ENCODE results near the gene DDX24. TPM values are rescaled to one million over a fixed set of nuclear protein-coding genes. Genes with fewer than 3 reads are reported as not detected.

Gene DDX24
- total and polyA plus RNA-seq, 2 of the 8 experiments (the other 6 are each of a cell fraction or from before 2014, with no cell fraction given), result 89.0 to 201 TPM

- ChIA-PET POLR2A (ENCODE audit: partially characterized antibody) (interaction anchor here (0.9 to 1.4 kb wide), 3 partner anchors 11 to 24 kb away, joined by 3 read pairs; no protein-coding TSS in a partner anchor), CTCF (ENCODE audit: partially characterized antibody) (interaction anchor here (0.6 to 17.4 kb wide), 13 partner anchors 8 to 375 kb away, joined by 3 to 148 read pairs (median 5); partner anchors contain the start of gene IFI27L2)
- no peak overlapping the region for H3K23ac ChIP-seq (ENCODE audit: insufficient read length)
- H3K36me3 ChIP-seq (ENCODE audit: control insufficient read depth in 2 of 4, insufficient read depth in 4 of 4, low read length in 3 of 4), result peaks cover 24 to 76% (median 41%) of the 10 kb centered on the region in 4 experiments
- peaks cover 0 to 7% of the 10 kb centered on the region in 2 experiments for H4K20me1 ChIP-seq (replicated peaks in 1 of 2; ENCODE audit: control insufficient read depth in 1 of 2, insufficient read depth in 2 of 2, low read length in 2 of 2)
- H3K9me3 ChIP-seq (ENCODE audit: insufficient read depth in 2 of 2, low read depth in 1 of 2, low read length in 1 of 2), result no peaks in the 10 kb centered on the region
- no peaks in the 10 kb centered on the region; a peak in 1 of 7 replicates for H3K4me1 ChIP-seq (replicated peaks in 1 of 4; ENCODE audit: control insufficient read depth in 3 of 4, insufficient read depth in 4 of 4, low read length in 3 of 4)
- WGBS, 2 experiments (ENCODE audit: extremely low coverage in 1 of 2, insufficient coverage in 1 of 2, insufficient read length in 1 of 2, insufficient replicate concordance in 2 of 2, low coverage in 1 of 2, low lambda C conversion rate in 2 of 2, missing lambda C conversion rate in 1 of 2), result 92% methylated on average over 10 of the region's 10 CpGs; no CpG with 5 or more reads in 1 of the 2 experiments
- no peak for FAIRE-seq
- H3K14ac ChIP-seq (ENCODE audit: insufficient read length), result no peak overlapping the region
- no peaks in the 10 kb centered on the region for H3K23me2 ChIP-seq (ENCODE audit: low read depth, low read length)
- no peak overlapping the region for H3K4ac ChIP-seq (replicated peaks; ENCODE audit: insufficient read length, low read depth, low read length)
- H2AK5ac ChIP-seq (ENCODE audit: low read depth, low read length), result no peak overlapping the region
- H3K18ac ChIP-seq (ENCODE audit: extremely low read depth, low read length), result no peak overlapping the region
- no peak overlapping the region for H3K27ac ChIP-seq (ENCODE audit: low read depth, low read length)
- no peak overlapping the region for H2AFZ ChIP-seq (ENCODE audit: low read length)
- no peak overlapping the region for H4K91ac ChIP-seq (replicated peaks; ENCODE audit: insufficient read length, low read length)
- H3K9ac ChIP-seq (replicated peaks in 1 of 4; ENCODE audit: extremely low read depth in 1 of 4, low read depth in 3 of 4, low read length in 3 of 4), result no peak overlapping the region
- no peaks in the 10 kb centered on the region; the same call in 1 of the 2 replicates for H3K79me1 ChIP-seq (ENCODE audit: low read depth, low read length)
- H3K27me3 ChIP-seq (replicated peaks in 1 of 4; ENCODE audit: control insufficient read depth in 3 of 4, extremely low read depth in 1 of 4, insufficient read depth in 3 of 4, low read length in 3 of 4), result no peaks in the 10 kb centered on the region
- no peak overlapping the region for H2BK12ac ChIP-seq (ENCODE audit: low read depth, low read length)
- no peak overlapping the region for H2BK15ac ChIP-seq (ENCODE audit: low read length)
- no peaks in the 10 kb centered on the region for H3K79me2 ChIP-seq (ENCODE audit: control insufficient read depth in 1 of 2, insufficient read depth in 2 of 2, low read length in 2 of 2)
- DNase-seq (ENCODE audit: low read depth in 1 of 2, low spot score in 2 of 2), result no peak
- no peak overlapping the region for H2BK20ac ChIP-seq (ENCODE audit: low read length)
- no peak overlapping the region for H2BK5ac ChIP-seq (ENCODE audit: low read depth, low read length)
- H3K4me2 ChIP-seq (ENCODE audit: insufficient read depth in 1 of 2, low read depth in 2 of 2, low read length in 2 of 2), result no peak overlapping the region
- no peak overlapping the region for H3K4me3 ChIP-seq (ENCODE audit: extremely low read depth in 1 of 4, insufficient read depth in 2 of 4, low read depth in 3 of 4, low read length in 4 of 4)
- H2BK120ac ChIP-seq (replicated peaks; ENCODE audit: low read depth, low read length), result no peak overlapping the region
- H3K56ac ChIP-seq (replicated peaks; ENCODE audit: insufficient read length, low read depth, low read length), result no peak overlapping the region
- no peak overlapping the region for H4K5ac ChIP-seq (ENCODE audit: insufficient read length, low read depth, low read length)
- no peak overlapping the region for H4K8ac ChIP-seq (ENCODE audit: extremely low read depth, insufficient read depth, low read length)
- TF ChIP-seq CHD1 (IDR thresholded peaks at IDR 0.05; ENCODE audit: low read depth, low read length), result no peak
- TF ChIP-seq, protein P1, sequence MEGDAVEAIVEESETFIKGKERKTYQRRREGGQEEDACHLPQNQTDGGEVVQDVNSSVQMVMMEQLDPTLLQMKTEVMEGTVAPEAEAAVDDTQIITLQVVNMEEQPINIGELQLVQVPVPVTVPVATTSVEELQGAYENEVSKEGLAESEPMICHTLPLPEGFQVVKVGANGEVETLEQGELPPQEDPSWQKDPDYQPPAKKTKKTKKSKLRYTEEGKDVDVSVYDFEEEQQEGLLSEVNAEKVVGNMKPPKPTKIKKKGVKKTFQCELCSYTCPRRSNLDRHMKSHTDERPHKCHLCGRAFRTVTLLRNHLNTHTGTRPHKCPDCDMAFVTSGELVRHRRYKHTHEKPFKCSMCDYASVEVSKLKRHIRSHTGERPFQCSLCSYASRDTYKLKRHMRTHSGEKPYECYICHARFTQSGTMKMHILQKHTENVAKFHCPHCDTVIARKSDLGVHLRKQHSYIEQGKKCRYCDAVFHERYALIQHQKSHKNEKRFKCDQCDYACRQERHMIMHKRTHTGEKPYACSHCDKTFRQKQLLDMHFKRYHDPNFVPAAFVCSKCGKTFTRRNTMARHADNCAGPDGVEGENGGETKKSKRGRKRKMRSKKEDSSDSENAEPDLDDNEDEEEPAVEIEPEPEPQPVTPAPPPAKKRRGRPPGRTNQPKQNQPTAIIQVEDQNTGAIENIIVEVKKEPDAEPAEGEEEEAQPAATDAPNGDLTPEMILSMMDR (IDR thresholded peaks at IDR 0.05; ENCODE audit: control extremely low read depth in 1 of 3, insufficient read depth in 1 of 3, low read depth in 1 of 3, low read length in 3 of 3), result no peak
- TF ChIP-seq SP1 (IDR thresholded peaks at IDR 0.05; ENCODE audit: low read depth, low read length), result no peak
- no peak for TF ChIP-seq TBP (IDR thresholded peaks at IDR 0.05; ENCODE audit: low read depth, low read length)
- no peak for TF ChIP-seq ATF3 (IDR thresholded peaks at IDR 0.05; ENCODE audit: insufficient read depth, low read depth, low read length)
- no peak for TF ChIP-seq BRCA1 (IDR thresholded peaks at IDR 0.05; ENCODE audit: low read depth, low read length)
- no peak for TF ChIP-seq NRF1 (IDR thresholded peaks at IDR 0.05; ENCODE audit: low read depth, low read length)
- TF ChIP-seq TEAD4 (IDR thresholded peaks at IDR 0.05; ENCODE audit: low read depth, low read length), result no peak
- no peak for TF ChIP-seq CTBP2 (IDR thresholded peaks at IDR 0.05; ENCODE audit: borderline replicate concordance, insufficient read depth, insufficient read length, low read length)
These were observed 32.0 kb downstream of the DDX24 start for GRCh38 chr14:94048691-94049624.
